OCI-LY7 (cell line): ENCODE results near the gene RAD51B. TPM values are rescaled to one million over a fixed set of nuclear protein-coding genes. Genes with fewer than 3 reads are reported as not detected.

Source experiments
- BruUV-seq: library from RNA; stranded (reverse); fragments of 400-500 nt; replicated peaks from 2 replicates; lab custom pipeline; 2021; lab: Mats Ljungman, UMichigan
- CTCF ChIA-PET: fragments of 300-600 bp; sonication (Branson Sonifier 250); formaldehyde crosslinking; loops from one replicate; lab custom pipeline; 2022; ENCODE audit warnings: antibody characterized with exemption; ENCODE audit not compliant: unreplicated experiment; lab: Charles Lee
- POLR2A ChIA-PET: fragments of 300-600 bp; sonication (Branson Sonifier 250); formaldehyde crosslinking; loops from one replicate; lab custom pipeline; 2022; ENCODE audit warnings: antibody characterized with exemption; lab: Charles Lee
- DNase-seq: peaks from one replicate; pipeline ENCODE4 v3.0.0-alpha.2; 2015; ENCODE audit warnings: low spot score
- H2AFZ ChIP-seq: fragments of 200-600 bp; sonication (generic), shearing (Covaris generic); 2 replicates; pipeline ENCODE4 v1.6.1; 2014; ENCODE audit warnings: mild to moderate bottlenecking, antibody characterized with exemption, low read length, moderate library complexity
- H3K27ac ChIP-seq: fragments of 200-600 bp; sonication (generic); 2 replicates; pipeline ENCODE4 v1.5.1; 2014; ENCODE audit warnings: mixed run types, low read depth, mild to moderate bottlenecking, moderate library complexity, low read length, inconsistent platforms; ENCODE audit not compliant: poor library complexity, severe bottlenecking
- H3K36me3 ChIP-seq: fragments of 200-600 bp; sonication (generic); 2 replicates; pipeline ENCODE4 v1.6.1; 2014; ENCODE audit warnings: mild to moderate bottlenecking, antibody characterized with exemption, low read length, moderate library complexity, mixed read lengths; ENCODE audit not compliant: insufficient read depth
- H3K4me1 ChIP-seq: fragments of 200-600 bp; sonication (generic); 2 replicates; pipeline ENCODE4 v1.5.1; 2014; ENCODE audit warnings: mild to moderate bottlenecking, low read length; ENCODE audit not compliant: insufficient read depth, poor library complexity, severe bottlenecking
- H3K4me2 ChIP-seq: fragments of 200-600 bp; sonication (generic); 2 replicates; pipeline ENCODE4 v1.6.1; 2014; ENCODE audit warnings: mild to moderate bottlenecking, low read length
- H3K4me3 ChIP-seq: fragments of 200-600 bp; sonication (generic); 2 replicates; pipeline ENCODE4 v1.5.1; 2014; ENCODE audit warnings: mild to moderate bottlenecking, low read depth, low read length; ENCODE audit not compliant: poor library complexity, severe bottlenecking
- H3K79me2 ChIP-seq: fragments of 200-600 bp; sonication (generic); 2 replicates; pipeline ENCODE4 v1.6.1; 2016; ENCODE audit warnings: low read depth, mild to moderate bottlenecking, low read length, moderate library complexity, mixed read lengths; ENCODE audit not compliant: insufficient read depth
- H3K9me2 ChIP-seq: fragments of 200-600 bp; sonication (generic); 2 replicates; pipeline ENCODE4 v1.6.1; 2016; ENCODE audit warnings: mild to moderate bottlenecking, low read length, mixed read lengths; ENCODE audit not compliant: insufficient read depth
- H3K9me3 ChIP-seq: fragments of 200-600 bp; sonication (generic); 2 replicates; pipeline ENCODE4 v1.6.1; 2014; ENCODE audit warnings: mild to moderate bottlenecking, mixed run types, low read length, mixed read lengths
- H4K20me1 ChIP-seq: fragments of 200-600 bp; sonication (generic); 2 replicates; pipeline ENCODE4 v1.6.1; 2014; ENCODE audit warnings: mild to moderate bottlenecking, antibody characterized with exemption, low read length, moderate library complexity, mixed read lengths; ENCODE audit not compliant: insufficient read depth
- CTCF ChIP-seq: fragments of 200-600 bp; sonication (generic); conservative IDR thresholded peaks from 2 replicates; pipeline ENCODE4 v1.5.1; 2014; ENCODE audit warnings: mild to moderate bottlenecking, antibody characterized with exemption, low read length, moderate library complexity, mixed read lengths
- EZH2phosphoT487 ChIP-seq: fragments of 200-600 bp; sonication (generic); IDR thresholded peaks from 2 replicates; pipeline ENCODE4 v1.6.1; 2018; ENCODE audit warnings: low read depth, borderline replicate concordance, mild to moderate bottlenecking, mixed run types, antibody characterized with exemption, low read length, moderate library complexity, mixed read lengths
- intact Hi-C: fragments of 100-400 bp; cut with micrococcal nuclease; formaldehyde crosslinking; loops from one replicate; pipeline ENCODE4 v1.10.0; 2022; ENCODE audit not compliant: unreplicated experiment
- total RNA-seq, 2 experiments: library from RNA; depleted of rRNA in 1 of 2; stranded (reverse); fragments of >200 nt in 1 of 2; shearing (Covaris generic) in 1 of 2; gene quantifications; 2 replicates each; pipeline ENCODE4 v1.2.3, GENCODE V29; 2014 to 2022

The RAD51B gene
- total RNA-seq, 2 experiments from 2014 or later, result 41.4 to 89.9 TPM

- Histone ChIP-seq H2AFZ (peak overlapping the region; percentile 80; the same call in 1 of the 2 replicates), H3K4me2 (peak overlapping the region; percentile 77), H3K27ac (peak overlapping the region; percentile 94), H3K36me3 (no peaks in the 10 kb centered on the region), H4K20me1 (no peaks in the 10 kb centered on the region), H3K9me2 (no peaks in the 10 kb centered on the region), H3K9me3 (no peaks in the 10 kb centered on the region), H3K4me1 (peaks cover 45% of the 10 kb centered on the region), H3K79me2 (no peaks in the 10 kb centered on the region), H3K4me3 (peak overlapping the region; percentile 46)
- TF ChIP-seq EZH2phosphoT487, result no peak
- no peak for TF ChIP-seq CTCF
- CTCF ChIA-PET, result interaction anchor here (0.5 to 1.3 kb wide), 3 partner anchors 10 to 242 kb away, joined by 3 read pairs; no protein-coding TSS in a partner anchor
- peak; percentile 48 for DNase-seq
- intact Hi-C loops, result loop anchor here (5.0 kb wide), 2 partner anchors 279 to 304 kb away; partner anchors contain the start of gene ZFP36L1
- POLR2A ChIA-PET, result interaction anchor here (0.6 to 1.5 kb wide), 16 partner anchors 8 to 820 kb away, joined by 3 to 8 read pairs (median 4); no protein-coding TSS in a partner anchor
- BruUV-seq, result no TSS peak
Observed at GRCh38 chr14:68513137-68513536, 693.6 kb downstream of the RAD51B start.

DNA sequence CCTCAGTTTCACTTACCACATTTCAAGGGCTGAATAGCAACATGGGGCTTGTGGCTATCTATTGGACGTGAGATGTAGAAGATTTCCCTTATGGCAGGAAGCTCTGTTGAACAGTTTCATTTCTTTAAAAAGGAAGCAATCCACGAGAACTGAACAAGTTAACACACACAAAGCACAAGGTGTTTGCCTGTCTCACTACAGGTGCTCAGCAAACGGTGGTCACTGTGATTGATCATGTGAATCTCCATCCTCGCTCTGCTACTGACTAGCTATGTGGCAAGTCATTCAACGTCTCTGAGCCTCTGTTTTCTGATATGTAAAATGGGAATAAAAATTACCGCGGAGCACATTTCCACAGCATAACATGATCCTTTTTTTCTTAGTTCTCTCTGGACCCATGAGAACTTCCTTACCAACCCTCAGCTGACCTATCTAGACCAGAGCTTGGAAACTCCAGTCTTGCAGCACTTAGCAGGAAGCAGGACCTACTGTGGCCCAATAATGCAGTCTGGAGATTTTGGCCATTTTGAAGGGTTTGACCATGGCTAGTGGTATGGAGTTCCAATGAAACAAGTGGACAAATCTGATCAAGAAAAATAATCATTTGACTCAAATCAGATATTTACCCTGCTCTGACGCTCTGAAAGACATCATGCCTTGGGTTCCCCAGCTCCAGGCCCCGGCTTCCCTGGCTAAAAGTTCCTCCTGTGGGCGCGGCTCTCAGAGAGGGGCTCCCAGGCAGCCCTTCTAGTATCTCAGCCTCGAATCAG lies 694.4 kb downstream of the RAD51B start:
- DNase-seq, result peak; percentile 95
- Histone ChIP-seq H3K79me2 (no peaks in the 10 kb centered on the region), H2AFZ (peak overlapping the region; percentile 80), H3K9me2 (no peaks in the 10 kb centered on the region), H3K36me3 (no peaks in the 10 kb centered on the region), H4K20me1 (no peaks in the 10 kb centered on the region), H3K27ac (peak overlapping the region; percentile 94), H3K4me3 (peak overlapping the region; percentile 46), H3K9me3 (no peaks in the 10 kb centered on the region), H3K4me2 (peak overlapping the region; percentile 77), H3K4me1 (peaks cover 45% of the 10 kb centered on the region)
- BruUV-seq, result no TSS peak
- ChIA-PET POLR2A (interaction anchor here (0.6 to 1.5 kb wide), 15 partner anchors 8 to 874 kb away, joined by 3 to 6 read pairs (median 3); no protein-coding TSS in a partner anchor), CTCF (interaction anchor here (0.6 to 1.3 kb wide), 2 partner anchors 11 to 187 kb away, joined by 3 read pairs; no protein-coding TSS in a partner anchor)
- intact Hi-C loops, result loop anchor here (5.0 kb wide), 2 partner anchors 278 to 303 kb away; partner anchors contain the start of gene ZFP36L1
- TF ChIP-seq CTCF (no peak), EZH2phosphoT487 (no peak)
